Epithelial cell of proximal tubule (primary cell): ENCODE results near the gene CACNA1A. TPM values are rescaled to one million over a fixed set of nuclear protein-coding genes. Genes with fewer than 3 reads are reported as not detected.
A peak's percentile ranks its signal among the peaks of the same experiment; 100 is the strongest.

Experiments used
- DNase-seq: peaks from one replicate; pipeline ENCODE4 v3.0.0-alpha.2; 2011; ENCODE audit warnings: low read depth
- H3K4me3 ChIP-seq: 2 replicates; pipeline ENCODE4 v1.5.1; 2011; ENCODE audit warnings: low read depth, mild to moderate bottlenecking, low read length
- total RNA-seq: library from RNA; depleted of rRNA; stranded (reverse); fragments of >200 nt; gene quantifications from 2 replicates; pipeline ENCODE4 v1.2.3, GENCODE V29; 2015
- TF ChIP-seq, protein P1 (sequence below): conservative IDR thresholded peaks from 2 replicates; pipeline ENCODE4 v1.5.1; 2012; ENCODE audit warnings: low read depth, mild to moderate bottlenecking, low read length

The CACNA1A gene
- total RNA-seq, 1 donor from 2014 or later, result 0.98 TPM

DNA sequence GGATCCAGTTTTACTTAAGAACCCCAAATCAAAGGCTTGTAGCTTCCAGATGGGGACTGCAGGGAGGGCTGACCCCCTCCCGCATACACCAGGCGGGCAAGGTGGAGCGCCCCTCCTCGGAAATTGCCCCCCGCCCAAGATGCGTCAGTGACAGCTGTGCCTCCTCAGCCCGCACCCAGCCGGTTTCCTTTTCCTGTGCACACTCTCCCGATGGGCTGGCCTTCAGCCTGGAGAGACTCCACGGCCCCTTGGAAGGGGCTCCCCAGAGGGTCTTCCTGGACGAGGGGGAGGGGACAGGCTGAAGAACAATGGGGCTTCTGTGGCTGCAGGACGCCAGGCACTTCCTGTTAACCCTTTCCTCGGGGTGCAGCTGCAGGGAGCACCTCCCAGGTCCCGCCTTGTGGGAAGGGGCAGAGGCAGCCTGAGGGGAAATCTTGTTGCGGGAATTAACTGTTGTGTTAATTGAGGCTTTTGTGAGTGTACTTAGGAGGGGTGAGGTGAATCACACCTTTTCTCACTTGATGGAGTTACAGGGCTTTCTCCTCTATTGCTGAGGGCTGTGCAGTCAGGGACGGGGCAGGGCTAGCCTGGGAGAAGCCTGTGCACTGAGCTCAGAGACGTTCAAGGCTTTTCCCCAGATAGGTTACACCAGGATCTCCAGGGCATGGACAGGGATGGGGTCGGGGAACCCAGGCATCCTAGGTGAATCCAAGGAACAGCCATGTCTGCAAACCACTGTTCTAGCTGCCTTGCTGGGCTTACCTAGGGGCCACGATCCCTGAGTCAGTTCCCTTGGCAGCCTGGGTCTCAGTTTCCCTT lies 341.7 kb downstream of the CACNA1A start:
- peak overlapping the region; percentile 22 for H3K4me3 ChIP-seq
- TF ChIP-seq, protein P1, sequence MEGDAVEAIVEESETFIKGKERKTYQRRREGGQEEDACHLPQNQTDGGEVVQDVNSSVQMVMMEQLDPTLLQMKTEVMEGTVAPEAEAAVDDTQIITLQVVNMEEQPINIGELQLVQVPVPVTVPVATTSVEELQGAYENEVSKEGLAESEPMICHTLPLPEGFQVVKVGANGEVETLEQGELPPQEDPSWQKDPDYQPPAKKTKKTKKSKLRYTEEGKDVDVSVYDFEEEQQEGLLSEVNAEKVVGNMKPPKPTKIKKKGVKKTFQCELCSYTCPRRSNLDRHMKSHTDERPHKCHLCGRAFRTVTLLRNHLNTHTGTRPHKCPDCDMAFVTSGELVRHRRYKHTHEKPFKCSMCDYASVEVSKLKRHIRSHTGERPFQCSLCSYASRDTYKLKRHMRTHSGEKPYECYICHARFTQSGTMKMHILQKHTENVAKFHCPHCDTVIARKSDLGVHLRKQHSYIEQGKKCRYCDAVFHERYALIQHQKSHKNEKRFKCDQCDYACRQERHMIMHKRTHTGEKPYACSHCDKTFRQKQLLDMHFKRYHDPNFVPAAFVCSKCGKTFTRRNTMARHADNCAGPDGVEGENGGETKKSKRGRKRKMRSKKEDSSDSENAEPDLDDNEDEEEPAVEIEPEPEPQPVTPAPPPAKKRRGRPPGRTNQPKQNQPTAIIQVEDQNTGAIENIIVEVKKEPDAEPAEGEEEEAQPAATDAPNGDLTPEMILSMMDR, result no peak
- no peak for DNase-seq

- TF ChIP-seq, protein P1, result no peak
- no peak for DNase-seq
- H3K4me3 ChIP-seq, result peak overlapping the region; percentile 22
These were observed 342.5 kb downstream of the CACNA1A start for GRCh38 chr19:13163609-13164342.

DNA sequence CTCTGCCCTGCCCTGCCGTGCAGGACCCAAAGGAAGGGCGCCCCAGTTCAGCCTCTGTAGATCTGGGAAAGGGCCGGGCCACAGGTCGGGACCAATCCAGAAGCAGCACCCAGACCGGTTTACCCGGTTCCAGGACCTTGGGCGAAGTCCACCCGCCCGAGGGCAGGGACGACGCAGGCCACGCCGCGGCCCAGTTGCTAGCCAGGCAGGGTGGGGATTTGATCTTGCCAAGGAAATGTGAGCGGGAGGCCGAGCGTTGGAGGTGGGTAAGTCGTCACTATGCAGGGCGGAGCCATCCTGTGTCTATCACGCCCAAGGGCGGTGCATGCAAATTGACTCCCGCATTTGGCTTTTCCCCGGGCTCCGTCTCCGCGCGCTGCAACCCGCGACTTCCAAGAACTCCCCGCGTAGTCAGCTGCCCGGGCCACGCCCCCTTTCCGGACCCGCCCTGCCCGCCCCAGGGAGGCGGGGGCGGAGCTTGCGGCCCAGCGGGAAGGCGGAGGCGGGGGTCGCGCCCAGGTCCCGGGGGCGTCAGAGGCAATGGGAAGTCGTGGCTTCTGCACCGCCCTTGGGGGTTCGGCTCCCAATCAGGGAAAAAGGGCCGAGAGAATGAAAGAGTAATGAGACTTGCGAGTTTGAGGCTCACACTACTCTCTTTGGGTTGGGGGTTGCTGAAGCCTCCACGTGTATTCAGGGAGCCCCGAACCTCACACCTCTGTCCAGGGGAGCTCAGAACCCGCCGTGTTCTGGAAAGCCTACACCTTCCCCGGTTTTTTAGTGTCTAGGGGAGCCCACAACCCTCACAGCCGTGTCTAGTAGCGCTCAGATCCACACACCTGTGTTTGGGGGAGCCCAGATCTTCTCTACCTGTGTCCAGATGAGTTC lies 343.3 kb downstream of the CACNA1A start:
- TF ChIP-seq, protein P1, result no peak
- DNase-seq, result no peak

GRCh38 chr19:13160557-13160956 lies 345.7 kb downstream of the CACNA1A start:
- no peak for DNase-seq
- H3K4me3 ChIP-seq, result no peak overlapping the region
- TF ChIP-seq, protein P1, result no peak

More for the DNA sequence above, 343.3 kb downstream of the CACNA1A start:
- peak overlapping the region; percentile 39 for H3K4me3 ChIP-seq

DNA sequence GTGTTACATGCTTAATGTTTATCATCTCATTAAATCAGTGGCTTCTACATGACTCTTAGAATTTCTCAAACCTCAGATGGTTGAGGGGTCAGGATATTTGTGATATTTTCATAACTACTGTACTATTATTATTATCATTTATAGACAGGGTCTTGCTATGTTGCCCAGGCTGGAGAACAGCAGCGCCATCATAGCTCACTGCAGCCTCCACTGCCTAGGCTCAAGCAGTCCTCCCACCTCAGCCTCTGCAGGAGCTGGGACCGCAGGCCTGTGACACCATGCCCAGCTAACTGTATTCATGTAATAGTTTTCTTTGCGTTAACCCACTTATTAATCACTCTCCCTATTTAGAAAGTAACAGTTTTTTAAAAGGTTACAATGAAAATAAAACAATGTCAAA lies 346.6 kb downstream of the CACNA1A start:
- TF ChIP-seq, protein P1, result no peak
- no peak for DNase-seq
- H3K4me3 ChIP-seq, result no peak overlapping the region
